T-helper 17 cell (primary cell): Measurements from ENCODE around the gene ITPKB. TPM values are rescaled to one million over a fixed set of nuclear protein-coding genes. Genes with fewer than 3 reads are reported as not detected.

Experiments used
- ATAC-seq: fragments of 150-1000 bp; cut with Tn5 transposase; 2 replicates; pipeline ENCODE4 v1.10.0; 2021; ENCODE audit warnings: mild to moderate bottlenecking, moderate library complexity
- DNase-seq, 3 donors: peaks; one replicate each; pipeline versions ENCODE4 v3.0.0 to v3.0.0-alpha.2; 2020 to 2021
- H3K9me3 ChIP-seq: one replicate; pipeline ENCODE4 v1.7.0; 2013; ENCODE audit warnings: low read length, mild to moderate bottlenecking; ENCODE audit not compliant: control insufficient read depth, poor library complexity, severe bottlenecking
- H3K27ac Mint-ChIP-seq: one replicate; pipeline ENCODE4 v1.8.0; 2022; ENCODE audit warnings: mild to moderate bottlenecking, moderate library complexity, mixed read lengths
- H3K27me3 Mint-ChIP-seq: one replicate; pipeline ENCODE4 v1.8.0; 2022; ENCODE audit warnings: mixed read lengths
- H3K36me3 Mint-ChIP-seq: one replicate; pipeline ENCODE4 v1.8.0; 2022; ENCODE audit warnings: low read depth, mixed read lengths
- H3K4me1 Mint-ChIP-seq: one replicate; pipeline ENCODE4 v1.8.0; 2022; ENCODE audit warnings: mild to moderate bottlenecking, mixed read lengths
- H3K4me3 Mint-ChIP-seq: one replicate; pipeline ENCODE4 v1.8.0; 2022; ENCODE audit warnings: mild to moderate bottlenecking, moderate library complexity, mixed read lengths
- total RNA-seq, 4 donors: library from RNA in 2 of 4; stranded (reverse) in 2 of 4; gene quantifications; one replicate each; pipeline ENCODE4 v1.2.3 and lab custom pipeline; 2022 to 2026

ITPKB gene
- total RNA-seq, 2 donors from 2014 or later: 128 to 166 TPM

DNA sequence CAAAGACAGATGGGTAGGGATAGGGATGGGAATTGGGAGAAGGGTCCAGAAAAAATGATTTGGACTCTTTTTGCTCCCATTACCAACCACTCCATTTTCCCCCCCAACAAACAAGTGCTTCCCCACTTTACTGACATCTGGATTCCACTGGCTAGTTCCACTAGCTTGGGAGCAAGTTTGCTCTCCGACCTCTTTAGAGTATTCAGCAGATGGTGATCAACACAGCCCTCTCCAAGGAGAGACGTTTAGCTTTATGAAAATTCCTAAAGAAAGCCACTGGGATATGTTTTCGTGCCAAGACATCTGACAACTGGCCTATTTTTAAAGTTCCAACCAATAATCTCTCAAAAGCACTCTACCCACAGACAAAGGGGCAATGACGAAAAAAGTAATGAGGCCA, 50.3 kb downstream of the ITPKB start:
- H3K4me1 Mint-ChIP-seq: peaks cover 87% of the 10 kb centered on the region
- DNase-seq (no peak), ATAC-seq (no peak)
- no peaks in the 10 kb centered on the region for H3K9me3 ChIP-seq
- peaks cover 13% of the 10 kb centered on the region for H3K36me3 Mint-ChIP-seq
- H3K27me3 Mint-ChIP-seq: no peaks in the 10 kb centered on the region
- H3K4me3 Mint-ChIP-seq: peak overlapping the region; percentile 39
- peak overlapping the region; percentile 100 for H3K27ac Mint-ChIP-seq

DNA sequence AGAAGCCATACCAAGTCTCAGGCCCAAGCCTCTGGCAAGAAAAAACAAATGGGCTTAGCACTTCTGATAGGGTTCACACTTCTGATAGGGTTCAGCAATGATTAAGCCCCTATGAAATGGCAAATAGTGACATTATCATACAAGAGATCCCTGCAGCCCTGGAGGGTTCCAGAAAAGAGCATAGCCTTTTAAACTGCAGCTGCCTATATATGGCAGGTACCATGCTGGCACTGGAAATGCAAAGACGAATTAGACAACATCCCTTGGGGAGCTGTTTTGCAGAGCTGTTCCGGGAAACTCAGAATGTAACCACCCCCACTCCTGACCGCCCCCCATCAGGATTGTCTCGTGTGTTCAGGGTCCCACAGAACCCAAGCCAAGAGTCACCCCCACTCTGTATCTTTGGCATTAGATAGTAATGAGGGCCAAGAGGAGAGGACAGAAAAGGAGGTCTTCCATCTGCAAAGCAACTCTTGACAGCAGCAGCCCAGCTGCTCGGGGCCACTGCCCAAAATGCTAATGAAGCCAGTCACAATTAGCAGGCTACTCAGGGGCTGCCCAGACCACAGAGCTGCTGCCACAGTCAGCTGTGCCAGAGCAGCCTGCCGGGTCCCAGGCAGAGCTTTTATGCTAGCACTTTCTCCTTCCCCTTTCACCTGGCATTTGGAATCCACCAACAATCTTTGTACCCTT, 50.9 kb downstream of the ITPKB start:
- peaks cover 88% of the 10 kb centered on the region for H3K4me1 Mint-ChIP-seq
- DNase-seq: no peak
- no peaks in the 10 kb centered on the region for H3K9me3 ChIP-seq
- ATAC-seq: no peak
- peaks cover 13% of the 10 kb centered on the region for H3K36me3 Mint-ChIP-seq
- H3K27me3 Mint-ChIP-seq: no peaks in the 10 kb centered on the region
- H3K27ac Mint-ChIP-seq: peak overlapping the region; percentile 100
- peak overlapping the region; percentile 9 for H3K4me3 Mint-ChIP-seq

DNA sequence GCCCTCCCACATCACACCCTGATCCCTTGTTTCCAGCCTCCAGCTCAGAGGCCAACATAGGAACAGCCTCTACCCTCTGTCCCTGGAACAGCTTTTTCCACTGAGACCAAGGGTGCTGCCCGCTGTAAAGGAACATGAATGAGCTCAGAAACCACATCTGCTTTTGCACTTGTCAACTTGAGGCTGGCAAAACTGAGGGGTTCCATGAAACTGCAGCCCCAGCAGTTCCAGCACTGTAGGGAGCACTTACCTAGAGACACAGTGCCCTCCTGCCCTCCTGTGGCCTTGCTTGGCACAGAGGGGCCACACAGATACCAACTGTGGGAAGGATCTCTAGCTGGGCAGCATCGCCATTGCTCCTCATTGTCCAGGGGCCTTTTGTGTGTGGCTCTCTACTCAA, 51.7 kb downstream of the ITPKB start:
- no peaks in the 10 kb centered on the region for H3K9me3 ChIP-seq
- Mint-ChIP-seq H3K27me3 (no peaks in the 10 kb centered on the region), H3K36me3 (peaks cover 13% of the 10 kb centered on the region), H3K27ac (peak overlapping the region; percentile 100), H3K4me1 (peaks cover 89% of the 10 kb centered on the region), H3K4me3 (peak overlapping the region; percentile 9)
- DNase-seq: peak in 2 of 3 donors; percentile 29 to 37
- peak; percentile 32 for ATAC-seq

DNA sequence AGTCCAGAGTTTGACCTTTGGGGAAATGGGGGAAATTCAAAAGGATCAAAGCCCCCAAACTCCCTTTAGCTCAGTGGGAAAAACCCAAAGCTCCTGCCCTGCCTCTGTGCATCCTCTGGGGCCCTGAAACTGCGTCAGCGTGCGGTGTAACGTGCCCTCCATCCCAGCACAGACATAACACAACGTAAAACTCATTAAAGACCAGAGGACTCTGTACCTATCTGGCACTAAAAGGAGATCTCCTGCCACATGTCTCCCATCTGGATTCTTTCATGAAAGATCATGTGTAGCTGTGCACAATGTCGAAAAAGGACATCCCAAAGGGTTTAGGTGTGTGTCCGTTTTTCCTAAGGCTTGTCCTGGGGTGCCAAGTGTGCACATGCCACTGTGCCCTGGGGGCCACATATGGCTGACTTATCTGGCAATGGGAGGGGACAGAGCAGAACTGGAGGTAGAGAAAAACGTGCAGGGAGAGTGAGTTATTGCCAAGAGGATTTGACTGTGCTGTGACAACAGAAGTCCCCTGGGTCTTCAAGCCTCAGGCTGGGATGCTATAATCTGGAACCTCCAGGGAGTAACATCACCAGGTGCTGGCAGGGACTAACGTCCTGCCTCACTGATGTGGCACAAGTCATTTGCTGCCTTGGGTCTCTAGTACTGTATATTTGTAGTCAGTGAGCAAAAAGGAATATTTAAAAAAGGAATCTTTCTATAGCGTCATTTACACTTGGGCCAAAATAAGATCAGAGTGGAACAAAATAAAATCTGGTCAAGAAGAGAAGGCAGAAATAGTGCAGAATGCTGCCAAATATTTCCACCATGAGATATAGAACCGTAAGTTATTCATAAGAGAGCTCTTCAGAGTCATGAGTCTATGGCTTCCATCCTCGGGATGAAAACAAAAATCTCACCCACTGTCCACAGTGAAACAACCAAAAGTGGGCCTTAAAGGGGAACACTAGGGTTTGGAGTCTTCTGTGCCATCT, 52.3 kb downstream of the ITPKB start:
- Mint-ChIP-seq H3K4me1 (peaks cover 85% of the 10 kb centered on the region), H3K36me3 (peaks cover 13% of the 10 kb centered on the region), H3K27me3 (no peaks in the 10 kb centered on the region), H3K27ac (peak overlapping the region; percentile 100), H3K4me3 (no peak overlapping the region)
- ATAC-seq (peak; percentile 10), DNase-seq (no peak)
- H3K9me3 ChIP-seq: no peaks in the 10 kb centered on the region

DNA sequence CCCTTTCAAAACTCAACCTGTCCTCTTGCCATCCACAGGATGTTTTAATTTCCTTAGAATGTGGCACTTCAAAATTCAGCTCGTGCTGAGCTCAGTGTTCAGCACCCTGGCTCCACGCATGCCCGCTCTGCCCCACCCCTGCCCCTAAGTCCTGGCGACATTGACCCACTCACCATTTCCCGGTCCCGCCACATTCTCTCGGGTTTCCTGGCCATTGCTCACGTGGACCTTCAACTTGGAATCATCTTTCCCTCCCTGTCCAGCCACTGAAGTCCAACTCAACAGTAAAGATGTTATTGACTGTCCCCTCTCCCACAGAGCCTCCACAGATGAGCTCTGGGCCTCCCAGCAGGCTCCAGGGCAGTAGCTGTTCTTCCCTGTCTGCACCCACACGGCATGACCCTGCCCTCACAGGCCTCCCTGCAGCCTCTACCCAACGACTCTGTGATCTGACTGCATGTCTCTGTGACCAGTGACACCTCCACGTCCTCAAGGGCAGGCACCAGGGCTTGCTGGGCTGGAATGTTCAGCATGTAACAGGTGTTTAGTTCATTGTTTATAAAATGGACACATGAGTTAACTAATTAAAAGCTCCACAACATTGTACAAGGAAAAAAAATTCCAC, 53.8 kb downstream of the ITPKB start:
- no peak for ATAC-seq
- Mint-ChIP-seq H3K27me3 (no peaks in the 10 kb centered on the region), H3K4me1 (peaks cover 81% of the 10 kb centered on the region), H3K36me3 (peaks cover 8% of the 10 kb centered on the region), H3K4me3 (peak overlapping the region; percentile 41), H3K27ac (peak overlapping the region; percentile 100)
- H3K9me3 ChIP-seq: no peaks in the 10 kb centered on the region
- no peak for DNase-seq

DNA sequence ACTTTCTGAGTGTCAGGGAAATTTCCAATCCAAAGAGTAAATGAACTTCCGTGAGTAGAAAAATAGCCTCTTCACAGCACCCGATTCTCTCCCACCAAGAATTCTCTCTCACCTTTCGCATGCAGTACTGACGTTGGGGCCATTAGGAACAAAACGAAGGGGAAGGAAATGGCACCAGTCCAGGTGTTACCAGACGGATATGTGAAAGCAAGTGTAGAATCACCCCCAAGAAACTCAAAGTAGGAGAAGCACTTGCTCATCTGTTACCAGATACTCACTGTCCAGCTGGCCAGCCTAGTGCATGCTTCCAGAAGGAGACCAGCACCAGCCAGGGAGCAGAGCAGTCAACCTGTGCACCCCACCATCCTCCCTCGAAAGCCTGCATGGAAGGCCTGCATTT, 55.1 kb downstream of the ITPKB start:
- Mint-ChIP-seq H3K36me3 (peaks cover 5% of the 10 kb centered on the region), H3K4me1 (peaks cover 86% of the 10 kb centered on the region), H3K27ac (peak overlapping the region; percentile 100), H3K4me3 (peak overlapping the region; percentile 68), H3K27me3 (no peaks in the 10 kb centered on the region)
- no peaks in the 10 kb centered on the region for H3K9me3 ChIP-seq
- DNase-seq: no peak
- ATAC-seq: no peak

DNA sequence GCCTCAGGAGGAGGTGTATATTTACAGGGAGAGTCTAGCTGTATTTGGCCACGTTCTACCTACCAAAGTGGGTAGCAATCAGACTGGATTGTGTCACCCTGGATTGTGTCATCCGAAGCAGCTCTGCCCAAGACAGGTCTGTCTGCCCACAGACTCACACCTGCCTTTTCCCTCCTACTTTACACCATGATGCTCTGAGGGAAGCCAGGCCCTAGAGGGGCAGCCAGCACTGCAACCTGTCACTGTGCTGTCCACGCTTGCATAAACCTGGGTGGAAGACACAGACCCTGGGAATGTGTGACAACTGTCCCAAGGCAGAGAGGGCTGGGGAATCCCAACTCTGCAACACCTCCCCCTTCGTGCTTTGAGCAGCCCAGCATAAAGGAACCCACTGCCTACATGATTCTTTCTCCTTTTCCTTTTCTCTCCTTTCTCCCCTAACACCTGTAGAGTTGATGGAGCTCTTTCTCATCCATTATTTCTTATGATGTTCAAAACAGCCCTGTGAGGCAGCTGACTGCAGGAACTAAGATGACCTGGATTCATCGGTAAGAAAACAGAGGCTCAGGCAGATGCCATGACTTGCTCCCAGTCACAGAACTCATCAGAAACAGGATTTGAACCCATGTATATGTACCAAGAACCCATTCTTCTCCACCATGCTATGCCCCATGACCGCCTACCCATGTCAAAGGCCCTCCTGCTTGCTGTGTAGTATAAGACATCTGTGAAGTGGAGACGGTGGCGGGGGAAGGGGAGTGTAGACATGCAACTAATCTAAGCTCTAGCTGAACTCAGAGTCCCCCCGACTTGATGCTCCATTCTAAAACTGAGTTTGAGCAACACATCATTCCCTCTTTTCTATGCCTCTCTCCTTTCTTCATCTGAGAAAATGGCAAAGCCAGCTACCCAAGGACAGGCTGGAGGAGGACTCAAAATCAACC, 55.9 kb downstream of the ITPKB start:
- ATAC-seq (peak; percentile 28), DNase-seq (no peak)
- Mint-ChIP-seq H3K36me3 (peaks cover 5% of the 10 kb centered on the region), H3K4me1 (peaks cover 86% of the 10 kb centered on the region), H3K27me3 (no peaks in the 10 kb centered on the region), H3K4me3 (peak overlapping the region; percentile 68), H3K27ac (peak overlapping the region; percentile 100)
- H3K9me3 ChIP-seq: no peaks in the 10 kb centered on the region

DNA sequence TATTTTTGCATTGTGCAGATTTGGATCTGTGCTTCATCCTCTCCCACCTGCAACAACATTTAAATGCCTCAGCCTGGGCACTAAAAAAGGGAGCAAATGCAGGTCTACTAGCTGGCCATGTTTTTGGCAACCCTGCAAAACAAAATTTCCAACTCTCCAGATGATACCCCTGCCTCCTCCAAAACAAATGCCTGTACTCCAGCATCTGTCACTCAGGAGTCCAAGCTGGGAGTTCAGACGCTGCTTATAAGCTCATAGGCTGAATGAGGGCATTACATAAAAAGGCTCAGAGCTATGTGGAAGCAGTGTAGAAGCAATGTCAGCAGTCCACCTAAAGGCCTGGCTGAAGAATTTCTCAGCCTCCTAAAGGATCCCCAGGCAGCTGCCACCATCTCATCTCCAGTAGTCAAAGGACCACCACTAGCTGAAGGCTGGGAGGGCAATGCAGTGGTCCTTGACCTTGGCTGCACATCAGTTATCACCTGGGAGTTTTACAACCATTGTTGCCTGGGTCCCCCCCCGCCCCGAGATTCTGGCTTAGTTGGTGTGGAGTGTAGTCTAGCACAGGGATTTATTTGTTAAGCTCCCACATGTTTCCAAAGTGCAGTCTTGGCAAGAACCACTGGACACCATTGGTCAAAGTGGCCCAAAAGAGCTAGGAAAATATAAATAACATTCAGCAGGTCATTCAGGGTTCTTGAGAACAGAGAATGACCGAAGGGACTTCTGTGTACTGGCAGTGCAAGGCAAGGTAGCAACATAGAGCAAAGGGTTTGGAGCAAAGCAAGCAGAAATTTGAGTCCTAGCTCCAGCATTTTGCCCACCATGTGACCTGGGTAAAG, 57.2 kb downstream of the ITPKB start:
- Mint-ChIP-seq H3K4me3 (no peak overlapping the region), H3K36me3 (peaks cover 5% of the 10 kb centered on the region), H3K27me3 (no peaks in the 10 kb centered on the region), H3K4me1 (peaks cover 84% of the 10 kb centered on the region), H3K27ac (peak overlapping the region; percentile 100)
- no peak for DNase-seq
- ATAC-seq: no peak
- no peaks in the 10 kb centered on the region for H3K9me3 ChIP-seq

DNA sequence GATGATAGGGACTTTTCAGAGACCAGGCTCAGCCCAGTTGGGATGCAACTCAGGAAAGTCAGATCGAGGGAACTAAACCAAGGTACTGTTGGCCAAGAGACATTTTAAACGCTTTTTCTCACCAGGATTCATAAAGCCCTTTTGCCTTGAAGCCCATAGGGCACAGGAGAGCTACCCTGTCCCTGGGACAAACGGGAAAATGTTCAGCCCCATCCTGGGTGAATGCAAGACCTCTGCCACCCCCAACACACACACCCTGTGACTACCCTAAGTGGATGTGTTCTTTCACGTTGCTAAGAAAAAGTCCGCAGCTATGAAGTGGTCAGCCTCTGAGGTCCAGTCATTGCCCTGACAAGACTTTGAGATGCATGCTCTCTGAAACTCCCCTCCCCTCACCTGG, 58.4 kb downstream of the ITPKB start:
- no peak for DNase-seq
- peak overlapping the region; percentile 100 for H3K27ac Mint-ChIP-seq
- peak overlapping the region; percentile 90 for H3K4me3 Mint-ChIP-seq
- H3K36me3 Mint-ChIP-seq: peaks cover 5% of the 10 kb centered on the region
- H3K9me3 ChIP-seq: no peaks in the 10 kb centered on the region
- H3K4me1 Mint-ChIP-seq: peaks cover 87% of the 10 kb centered on the region
- H3K27me3 Mint-ChIP-seq: no peaks in the 10 kb centered on the region
- ATAC-seq: no peak

DNA sequence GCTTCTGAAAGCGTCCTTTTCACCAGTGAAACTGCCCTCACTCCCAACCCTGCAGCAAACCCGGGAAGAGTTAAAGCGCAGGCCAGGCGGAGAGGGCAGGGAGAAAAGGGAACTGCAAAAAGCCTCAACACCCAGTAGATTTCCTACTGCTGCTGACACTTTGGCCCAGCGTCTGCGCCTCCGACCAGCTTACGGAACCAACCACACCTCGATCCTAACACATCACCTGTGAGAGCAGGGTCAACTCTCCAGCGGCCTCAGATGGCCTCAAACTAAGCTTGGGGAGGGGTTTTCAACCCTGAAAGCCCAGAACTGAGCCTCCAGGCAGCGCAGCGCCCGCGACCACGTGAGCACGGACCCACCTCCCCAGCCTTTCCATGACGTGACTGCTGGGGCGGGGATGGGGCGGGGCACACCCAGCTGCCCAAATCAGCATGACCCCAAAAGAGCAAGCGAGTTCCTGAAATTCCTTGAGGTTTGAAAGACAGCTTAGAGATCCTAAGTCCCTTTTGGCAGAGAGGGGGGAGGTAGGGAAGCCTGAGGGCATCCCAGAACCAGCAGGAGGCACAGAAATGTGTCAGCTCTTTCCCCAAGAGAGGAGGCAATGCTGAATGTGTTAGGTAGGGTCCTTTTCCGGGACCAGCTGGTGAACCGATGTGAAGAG, 59.1 kb downstream of the ITPKB start:
- H3K9me3 ChIP-seq: no peaks in the 10 kb centered on the region
- H3K4me1 Mint-ChIP-seq: peaks cover 87% of the 10 kb centered on the region
- no peaks in the 10 kb centered on the region for H3K27me3 Mint-ChIP-seq
- H3K36me3 Mint-ChIP-seq: peaks cover 5% of the 10 kb centered on the region
- peak overlapping the region; percentile 100 for H3K27ac Mint-ChIP-seq
- DNase-seq (peak; percentile 48 to 74 (median 69)), ATAC-seq (peak; percentile 40)
- H3K4me3 Mint-ChIP-seq: peak overlapping the region; percentile 90

DNA sequence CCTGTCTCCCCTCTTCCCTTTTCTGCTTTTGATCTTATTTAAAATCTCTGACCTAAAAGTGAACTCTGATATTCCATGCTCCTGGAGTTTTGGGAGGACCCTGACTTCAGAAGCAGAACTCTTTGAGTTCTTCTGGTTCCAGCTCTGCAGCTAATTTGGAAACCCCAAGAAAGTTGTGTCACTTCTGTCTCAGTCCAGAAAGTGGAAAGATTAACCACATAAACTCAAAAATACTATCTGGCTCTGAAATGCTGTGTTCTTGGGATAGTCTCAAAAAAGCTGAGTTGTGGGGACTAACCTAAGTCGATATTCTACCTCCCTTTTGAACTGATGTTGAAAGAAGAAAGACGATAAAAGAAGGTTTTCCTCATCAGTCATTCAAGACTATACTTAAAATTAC, 59.8 kb downstream of the ITPKB start:
- peak overlapping the region; percentile 100 for H3K27ac Mint-ChIP-seq
- no peak for ATAC-seq
- peak overlapping the region; percentile 90 for H3K4me3 Mint-ChIP-seq
- DNase-seq: no peak
- peaks cover 8% of the 10 kb centered on the region for H3K36me3 Mint-ChIP-seq
- no peaks in the 10 kb centered on the region for H3K27me3 Mint-ChIP-seq
- peaks cover 88% of the 10 kb centered on the region for H3K4me1 Mint-ChIP-seq
- no peaks in the 10 kb centered on the region for H3K9me3 ChIP-seq
